Measurements from ENCODE around the gene SORD. TPM values are rescaled to one million over a fixed set of nuclear protein-coding genes. Genes with fewer than 3 reads are reported as not detected.

The SORD gene
- total and polyA plus RNA-seq, 7 donors: 3.3 to 26.9 (median 10.0) TPM

GRCh38 chr15:45088801-45089711, 66.1 kb downstream of the SORD start:
- H3K4me3 ChIP-seq: no peak overlapping the region
- 91 to 92% methylated on average over 10 of the region's 10 CpGs for WGBS, 2 donors
- TF ChIP-seq POLR2AphosphoS5 (IDR thresholded peaks at IDR 0.05) (no peak), CTCF (IDR thresholded peaks at IDR 0.05) (no peak), EP300 (IDR thresholded peaks at IDR 0.05) (no peak), POLR2A (IDR thresholded peaks at IDR 0.05) (no peak)
- intact Hi-C loops (cut with DNase I): no loop called here
- H3K27me3 ChIP-seq: no peaks in the 10 kb centered on the region
- H3K36me3 ChIP-seq: no peaks in the 10 kb centered on the region
- DNase-seq: no peak
- no peaks in the 10 kb centered on the region for H3K4me1 ChIP-seq
- no peaks in the 10 kb centered on the region for H3K9me3 ChIP-seq
- H3K27ac ChIP-seq: no peak overlapping the region

GRCh38 chr15:45089712-45090373, 66.8 kb downstream of the SORD start:
- no peak overlapping the region for H3K27ac ChIP-seq
- no peak overlapping the region for H3K4me3 ChIP-seq
- no peaks in the 10 kb centered on the region for H3K36me3 ChIP-seq
- H3K9me3 ChIP-seq: no peaks in the 10 kb centered on the region
- 72 to 79% methylated on average over 3 of the region's 3 CpGs for WGBS, 2 donors
- H3K4me1 ChIP-seq: no peaks in the 10 kb centered on the region
- intact Hi-C loops (cut with DNase I): no loop called here
- no peak for DNase-seq
- no peaks in the 10 kb centered on the region for H3K27me3 ChIP-seq
- TF ChIP-seq EP300 (IDR thresholded peaks at IDR 0.05): no peak
- TF ChIP-seq POLR2AphosphoS5 (IDR thresholded peaks at IDR 0.05): no peak
- no peak for TF ChIP-seq CTCF (IDR thresholded peaks at IDR 0.05)
- TF ChIP-seq POLR2A (IDR thresholded peaks at IDR 0.05): no peak

- Histone ChIP-seq H3K36me3 (no peaks in the 10 kb centered on the region), H3K4me3 (no peak overlapping the region), H3K27me3 (no peaks in the 10 kb centered on the region), H3K4me1 (no peaks in the 10 kb centered on the region), H3K9me3 (no peaks in the 10 kb centered on the region), H3K27ac (no peak overlapping the region)
- intact Hi-C loops (cut with DNase I): no loop called here
- TF ChIP-seq EP300 (IDR thresholded peaks at IDR 0.05) (no peak), POLR2A (IDR thresholded peaks at IDR 0.05) (no peak), CTCF (IDR thresholded peaks at IDR 0.05) (no peak), POLR2AphosphoS5 (IDR thresholded peaks at IDR 0.05) (no peak)
- WGBS, 2 donors: 62 to 63% methylated on average over 7 of the region's 7 CpGs
- DNase-seq: no peak
These were observed 68.2 kb downstream of the SORD start for GRCh38 chr15:45091161-45091560.

DNA sequence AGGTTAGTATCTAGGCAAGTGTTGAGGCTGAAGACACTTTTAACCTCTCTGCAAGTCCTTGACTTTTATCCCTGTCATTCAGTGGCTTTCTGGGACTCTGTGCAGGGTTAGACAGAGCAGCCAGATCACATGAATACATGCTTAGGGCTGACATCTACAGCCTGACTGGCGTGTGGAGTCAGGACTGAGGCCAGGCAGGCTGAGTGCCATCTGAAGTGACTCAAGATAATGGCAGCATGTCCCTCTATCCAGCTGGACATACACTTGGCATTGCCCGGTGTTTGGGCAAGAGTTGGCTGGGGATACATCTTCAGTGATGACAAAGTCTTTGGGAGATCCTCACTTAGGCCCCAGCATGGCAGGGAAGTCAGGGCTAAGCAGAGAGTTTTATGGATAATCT, 68.6 kb downstream of the SORD start:
- no peaks in the 10 kb centered on the region for H3K4me1 ChIP-seq
- intact Hi-C loops (cut with DNase I): no loop called here
- 87 to 90% methylated on average over 2 of the region's 2 CpGs for WGBS, 2 donors
- no peaks in the 10 kb centered on the region for H3K9me3 ChIP-seq
- no peak for TF ChIP-seq CTCF (IDR thresholded peaks at IDR 0.05)
- TF ChIP-seq POLR2A (IDR thresholded peaks at IDR 0.05): no peak
- TF ChIP-seq POLR2AphosphoS5 (IDR thresholded peaks at IDR 0.05): no peak
- H3K4me3 ChIP-seq: no peak overlapping the region
- no peaks in the 10 kb centered on the region for H3K27me3 ChIP-seq
- H3K36me3 ChIP-seq: no peaks in the 10 kb centered on the region
- DNase-seq: no peak
- H3K27ac ChIP-seq: no peak overlapping the region
